Large intestine (tissue), 12 donors: Measurements from ENCODE around the gene CFAP20DC. TPM values are rescaled to one million over a fixed set of nuclear protein-coding genes. Genes with fewer than 3 reads are reported as not detected.
A peak's percentile ranks its signal among the peaks of the same experiment; 100 is the strongest.
"Not testable (repeated sequence)": the region's sequence is repeated elsewhere in the genome, so short reads cannot be mapped to it uniquely, and the experiment has no call there.

Experiments used
- DNase-seq, 2 donors: peaks; one replicate each; pipeline versions ENCODE4 v3.0.0 to v3.0.0-alpha.2; 2013
- H3K27ac ChIP-seq: one replicate; pipeline ENCODE4 v1.5.1; 2013; ENCODE audit warnings: low read length
- H3K27me3 ChIP-seq: 2 replicates; pipeline ENCODE4 v1.6.1; 2013; ENCODE audit warnings: low read length; ENCODE audit not compliant: control insufficient read depth, insufficient read depth
- H3K36me3 ChIP-seq: 2 replicates; pipeline ENCODE4 v1.6.1; 2013; ENCODE audit warnings: low read length; ENCODE audit not compliant: control insufficient read depth, insufficient read depth
- H3K4me1 ChIP-seq: one replicate; pipeline ENCODE4 v1.6.1; 2013; ENCODE audit warnings: low read length; ENCODE audit not compliant: control insufficient read depth, insufficient read depth
- H3K4me3 ChIP-seq: one replicate; pipeline ENCODE4 v1.5.1; 2013; ENCODE audit warnings: low read length
- H3K9me3 ChIP-seq: one replicate; pipeline ENCODE4 v1.6.1; 2013; ENCODE audit warnings: mild to moderate bottlenecking, low read depth, low read length, moderate library complexity; ENCODE audit not compliant: control insufficient read depth
- WGBS: methylation state at CpG from one replicate; pipeline ENCODE4 v1.1.5; 2013; ENCODE audit warnings: low lambda C conversion rate; ENCODE audit not compliant: insufficient coverage; 5-methylcytosine and 5-hydroxymethylcytosine counted together
- long read RNA-seq, 11 donors: transcript quantifications; one replicate each; lab custom pipeline, GENCODE V29; 2026
- polyA plus RNA-seq: library from polyadenylated mRNA; unstranded; fragments of 120-200 nt; gene quantifications from one replicate; pipeline ENCODE4 v1.2.1, GENCODE V29; 2013

CFAP20DC gene
- polyA plus RNA-seq, result 0.82 TPM
- long read RNA-seq, donor 1, result 0 reads
- long read RNA-seq, donor 2, result 0 reads
- long read RNA-seq, donor 3, result 0 reads
- long read RNA-seq, donor 4, result 0 reads
- long read RNA-seq, donor 5, result 0 reads
- long read RNA-seq, donor 6, result 0 reads
- long read RNA-seq, donor 7, result 0 reads
- long read RNA-seq, donor 8, result 0 reads
- long read RNA-seq, donor 9, result 0 reads
- long read RNA-seq, donor 10, result 0 reads
- long read RNA-seq, donor 11, result 0 reads

DNA sequence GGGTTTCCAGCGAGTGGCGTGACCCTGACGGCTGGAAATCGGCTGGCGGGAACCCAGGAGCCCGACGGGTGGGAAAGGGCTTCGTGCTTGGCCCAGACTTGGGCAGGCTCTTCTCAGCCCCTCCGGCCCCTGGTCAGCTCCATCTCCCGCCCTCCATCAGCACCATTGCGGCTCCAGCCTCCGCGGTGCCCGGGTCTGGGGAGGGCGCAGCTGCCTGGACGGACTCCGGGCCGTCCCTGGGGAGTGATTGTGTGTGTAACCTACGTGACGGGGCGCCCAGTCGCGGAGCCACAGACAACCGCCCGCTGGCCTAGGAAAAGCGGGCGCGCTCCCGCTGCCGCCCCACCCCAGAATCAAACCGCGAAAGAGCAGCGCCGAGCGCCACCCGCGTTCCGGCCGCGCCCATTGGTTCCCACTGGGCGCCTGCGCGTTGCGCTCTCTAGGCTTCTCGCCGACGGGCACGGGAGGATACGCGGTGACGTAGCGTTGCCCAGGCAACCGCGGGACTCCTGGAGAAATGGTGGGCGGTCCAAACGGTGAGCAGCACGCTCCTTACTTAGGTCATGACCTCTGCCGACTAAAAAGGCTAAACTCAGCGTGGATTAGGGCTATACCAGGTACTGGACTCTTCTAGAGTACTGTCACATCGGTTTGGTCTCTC is at the start of gene CFAP20DC:
Gene CFAP20DC (minus strand): TSS at position 355 of the 661 bp plus-strand sequence. CDS start 394 bp downstream, outside the sequence.
- no peaks in the 10 kb centered on the region for H3K4me1 ChIP-seq
- H3K36me3 ChIP-seq, result no peaks in the 10 kb centered on the region
- no CpG with 5 or more reads among the region's 60 CpGs for WGBS
- no peaks in the 10 kb centered on the region for H3K27me3 ChIP-seq
- H3K9me3 ChIP-seq, result no peaks in the 10 kb centered on the region
- peak within 1 kb of the TSS; percentile 76 for H3K4me3 ChIP-seq
- no peak within 1 kb of the TSS for H3K27ac ChIP-seq
- peak; percentile 89 to 90 for DNase-seq

DNA sequence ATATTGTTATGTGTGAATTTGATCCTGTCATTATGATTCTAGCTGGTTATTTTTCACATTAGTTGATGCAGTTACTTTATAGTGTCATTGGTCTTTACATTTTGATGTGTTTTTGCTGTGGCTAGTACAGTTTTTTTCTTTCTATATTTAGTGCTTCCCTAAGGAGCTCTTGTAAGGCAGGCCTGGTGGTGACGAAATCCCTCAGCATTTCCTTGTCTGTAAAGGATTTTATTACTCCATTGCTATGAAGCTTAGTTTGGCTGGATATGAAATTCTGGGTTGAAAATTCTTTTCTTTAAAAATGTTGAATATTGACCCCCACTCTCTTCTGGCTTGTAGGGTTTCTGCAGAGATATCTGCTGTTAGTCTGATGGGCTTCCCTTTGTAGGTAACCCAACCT is 48.7 kb upstream of the CFAP20DC start:
- not testable (repeated sequence) for H3K9me3 ChIP-seq, H3K27ac ChIP-seq, H3K4me3 ChIP-seq, DNase-seq, H3K27me3 ChIP-seq, H3K4me1 ChIP-seq, H3K36me3 ChIP-seq
- WGBS, result no CpG with 5 or more reads among the region's 1 CpG

DNA sequence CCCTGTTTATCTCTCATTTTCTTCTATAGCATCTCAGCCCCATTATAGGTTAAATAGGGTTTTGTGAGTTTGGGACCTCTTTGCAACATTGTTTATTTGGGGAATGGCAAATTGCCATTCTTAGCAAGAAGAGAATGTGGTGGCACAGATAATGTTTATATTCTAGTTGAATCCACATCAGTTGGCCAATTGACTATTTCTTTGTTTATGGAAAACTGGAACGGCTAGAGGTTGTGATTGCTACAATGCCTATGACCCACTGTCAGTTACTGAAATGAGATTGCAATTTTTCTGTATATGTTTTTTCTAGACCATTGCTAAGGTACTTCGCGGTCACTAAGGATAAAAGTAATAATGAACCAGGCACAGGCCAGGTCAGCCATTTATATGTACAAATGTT is 44.6 kb upstream of the CFAP20DC start:
- H3K27ac ChIP-seq, result no peak overlapping the region
- H3K4me3 ChIP-seq, result no peak overlapping the region
- H3K27me3 ChIP-seq, result no peaks in the 10 kb centered on the region
- H3K9me3 ChIP-seq, result no peaks in the 10 kb centered on the region
- H3K36me3 ChIP-seq, result no peaks in the 10 kb centered on the region
- no peaks in the 10 kb centered on the region for H3K4me1 ChIP-seq
- WGBS, result 100% methylated on average over 1 of the region's 3 CpGs
- no peak for DNase-seq

DNA sequence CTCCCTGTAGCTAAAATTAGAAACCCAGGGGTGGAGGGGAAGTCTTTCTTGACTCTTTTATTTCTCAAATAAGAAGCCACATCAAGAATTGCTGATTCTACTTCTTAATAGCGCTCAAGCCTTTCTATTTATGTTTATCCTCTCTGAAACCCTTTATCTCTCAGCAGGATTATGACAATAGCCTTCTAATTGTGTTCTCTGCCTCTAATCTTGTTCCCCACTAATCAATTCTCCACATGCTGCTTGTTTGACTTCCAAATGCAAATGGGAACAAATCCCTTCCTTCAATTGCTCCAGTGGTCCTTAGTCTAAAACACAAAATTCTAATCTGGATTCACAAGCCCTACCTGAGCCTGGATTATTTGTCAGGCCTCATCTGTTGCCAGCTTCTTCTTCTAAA is 43.7 kb upstream of the CFAP20DC start:
- H3K4me3 ChIP-seq, result no peak overlapping the region
- H3K36me3 ChIP-seq, result no peaks in the 10 kb centered on the region
- no peak for DNase-seq
- H3K4me1 ChIP-seq, result no peaks in the 10 kb centered on the region
- no peaks in the 10 kb centered on the region for H3K27me3 ChIP-seq
- H3K27ac ChIP-seq, result no peak overlapping the region
- H3K9me3 ChIP-seq, result no peaks in the 10 kb centered on the region
- WGBS, result 50% methylated on average over 1 of the region's 1 CpG

- no CpG with 5 or more reads among the region's 1 CpG for WGBS
- DNase-seq, result no peak
- H3K36me3 ChIP-seq, result no peaks in the 10 kb centered on the region
- H3K9me3 ChIP-seq, result no peaks in the 10 kb centered on the region
- no peaks in the 10 kb centered on the region for H3K4me1 ChIP-seq
- H3K27me3 ChIP-seq, result no peaks in the 10 kb centered on the region
- H3K27ac ChIP-seq, result no peak overlapping the region
- no peak overlapping the region for H3K4me3 ChIP-seq
Observed at GRCh38 chr3:59088761-59089160, 38.9 kb upstream of the CFAP20DC start.

DNA sequence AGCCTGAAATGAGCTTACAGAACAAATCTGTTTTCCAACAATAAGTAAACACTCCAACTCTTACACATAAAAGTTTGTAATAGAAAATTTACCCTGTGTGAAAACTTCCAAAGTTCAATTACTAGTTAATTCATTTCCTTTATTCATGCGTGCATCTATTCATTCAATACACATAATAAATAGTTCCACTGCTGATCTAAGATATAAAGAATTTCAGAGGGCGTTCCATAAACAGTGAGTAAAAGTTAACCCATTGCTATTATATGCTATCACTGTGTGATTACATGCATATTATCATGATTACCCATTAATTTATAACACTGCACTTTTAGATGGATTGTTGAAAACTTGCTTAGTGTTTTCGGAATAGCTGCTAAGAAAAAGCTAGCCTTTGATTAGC is 36.2 kb upstream of the CFAP20DC start:
- WGBS, result 83% methylated on average over 1 of the region's 3 CpGs
- Histone ChIP-seq H3K36me3 (no peaks in the 10 kb centered on the region), H3K4me3 (no peak overlapping the region), H3K9me3 (no peaks in the 10 kb centered on the region), H3K27me3 (no peaks in the 10 kb centered on the region), H3K4me1 (no peaks in the 10 kb centered on the region), H3K27ac (no peak overlapping the region)
- DNase-seq, result no peak

GRCh38 chr3:59084583-59084982 is 34.8 kb upstream of the CFAP20DC start:
- H3K36me3 ChIP-seq, result no peaks in the 10 kb centered on the region
- peak in 1 of 2 donors; percentile 9 for DNase-seq
- no peak overlapping the region for H3K27ac ChIP-seq
- no CpG with 5 or more reads among the region's 1 CpG for WGBS
- no peaks in the 10 kb centered on the region for H3K4me1 ChIP-seq
- no peaks in the 10 kb centered on the region for H3K27me3 ChIP-seq
- no peaks in the 10 kb centered on the region for H3K9me3 ChIP-seq
- no peak overlapping the region for H3K4me3 ChIP-seq

GRCh38 chr3:59082106-59082505 is 32.3 kb upstream of the CFAP20DC start:
- H3K27me3 ChIP-seq, result peaks cover 3% of the 10 kb centered on the region
- 83% methylated on average over 1 of the region's 4 CpGs for WGBS
- no peaks in the 10 kb centered on the region for H3K4me1 ChIP-seq
- no peak for DNase-seq
- H3K4me3 ChIP-seq, result no peak overlapping the region
- no peak overlapping the region for H3K27ac ChIP-seq
- H3K9me3 ChIP-seq, result no peaks in the 10 kb centered on the region
- no peaks in the 10 kb centered on the region for H3K36me3 ChIP-seq

DNA sequence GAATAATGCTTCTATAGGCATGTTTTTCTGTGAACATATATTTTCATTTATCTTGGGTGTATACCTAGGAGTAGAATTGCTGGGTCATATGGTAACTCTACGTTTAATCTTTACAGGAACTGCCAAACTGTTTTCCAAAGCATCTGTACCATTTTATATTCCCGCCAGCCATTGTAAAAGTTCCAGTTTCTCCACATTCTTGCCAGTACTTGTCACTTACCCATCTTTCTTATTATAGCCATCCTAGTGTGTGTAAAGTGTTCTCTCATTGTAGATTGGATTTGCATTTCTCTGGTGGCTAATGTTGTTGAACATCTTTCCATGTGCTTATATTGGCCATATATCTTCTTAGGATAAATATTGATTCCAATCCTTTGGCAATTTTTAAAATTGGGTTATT is 31.2 kb upstream of the CFAP20DC start:
- Histone ChIP-seq H3K27me3 (peaks cover 3% of the 10 kb centered on the region), H3K9me3 (no peaks in the 10 kb centered on the region), H3K4me1 (no peaks in the 10 kb centered on the region), H3K27ac (no peak overlapping the region), H3K36me3 (no peaks in the 10 kb centered on the region), H3K4me3 (no peak overlapping the region)
- no CpG with 5 or more reads among the region's 2 CpGs for WGBS
- no peak for DNase-seq

GRCh38 chr3:59079962-59080361 is 30.1 kb upstream of the CFAP20DC start:
- Histone ChIP-seq H3K4me3 (no peak overlapping the region), H3K36me3 (no peaks in the 10 kb centered on the region), H3K4me1 (no peaks in the 10 kb centered on the region), H3K27me3 (peaks cover 3% of the 10 kb centered on the region), H3K27ac (no peak overlapping the region), H3K9me3 (no peaks in the 10 kb centered on the region)
- WGBS, result no CpG with 5 or more reads among the region's 1 CpG
- no peak for DNase-seq

DNA sequence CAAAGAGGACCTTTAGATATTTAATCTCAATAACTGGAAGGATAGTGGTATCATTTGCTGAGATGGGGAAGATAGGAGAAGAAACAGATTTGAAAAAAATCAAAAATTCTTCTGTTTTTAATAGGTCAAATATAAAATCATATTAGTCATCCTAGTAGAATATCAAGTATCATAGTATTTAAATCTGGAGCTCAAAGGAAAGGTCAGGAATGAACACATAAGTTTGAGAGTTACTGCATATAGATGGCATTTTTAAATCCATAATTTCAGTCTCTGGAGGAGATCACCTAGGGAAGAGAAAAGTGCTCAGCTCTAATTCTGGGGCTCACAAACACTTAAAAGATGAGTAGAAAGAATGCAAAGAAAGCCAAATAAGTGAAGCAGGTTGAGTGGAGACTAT is 24.9 kb upstream of the CFAP20DC start:
- H3K4me1 ChIP-seq, result no peaks in the 10 kb centered on the region
- peaks cover 3% of the 10 kb centered on the region for H3K27me3 ChIP-seq
- DNase-seq, result no peak
- no peak overlapping the region for H3K27ac ChIP-seq
- no peaks in the 10 kb centered on the region for H3K36me3 ChIP-seq
- no peak overlapping the region for H3K4me3 ChIP-seq
- no peaks in the 10 kb centered on the region for H3K9me3 ChIP-seq
